Measurements from ENCODE around the gene IRX3.

IRX3 gene

DNA sequence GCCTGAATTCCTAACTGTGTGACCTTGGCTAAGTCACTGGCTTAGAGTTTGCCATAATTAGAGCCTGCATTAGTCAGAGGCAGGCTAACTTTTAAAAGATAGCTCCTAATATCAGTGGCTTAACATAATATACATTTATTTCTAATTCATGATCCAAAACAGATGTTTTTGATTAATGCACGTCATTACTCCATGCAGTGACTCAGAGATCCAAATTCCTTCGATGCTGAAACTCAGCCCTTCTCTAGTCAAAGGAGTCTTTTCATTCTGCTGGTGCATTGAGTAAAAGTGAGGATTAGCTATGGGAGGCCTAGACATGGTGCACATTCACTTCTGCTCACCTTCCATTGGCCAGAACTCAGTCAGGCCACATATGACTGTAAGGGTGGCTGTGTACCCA is 49.8 kb downstream of the IRX3 start:
- Mint-ChIP-seq H3K27ac (no peak overlapping the region), H3K9me3 (no peaks in the 10 kb centered on the region), H3K36me3 (no peaks in the 10 kb centered on the region), H3K4me3 (no peak overlapping the region), H3K4me1 (no peaks in the 10 kb centered on the region)
- DNase-seq (ENCODE audit: low spot score in 2 of 2): no peak
- no peak for ATAC-seq

DNA sequence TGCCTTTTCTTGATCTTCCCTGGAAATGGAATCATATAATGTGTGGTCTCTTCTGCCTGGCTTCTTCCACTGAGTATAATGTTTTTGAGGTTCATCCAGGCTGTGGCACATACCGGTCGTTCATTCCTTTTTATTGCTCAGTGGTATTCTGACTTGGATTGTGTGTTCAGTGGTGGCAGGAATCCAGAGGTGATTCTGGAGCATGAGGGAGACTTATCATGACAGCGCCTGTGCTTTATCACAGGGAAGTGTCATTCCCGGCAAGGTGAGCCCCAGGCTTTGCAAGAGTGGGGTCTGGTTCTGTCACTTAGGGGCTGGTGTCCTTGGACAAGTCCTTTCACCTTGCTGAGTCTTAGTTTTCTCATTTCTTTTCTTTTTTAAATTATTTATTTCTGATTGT is 53.0 kb downstream of the IRX3 start:
- no peak for ATAC-seq
- H3K4me1 Mint-ChIP-seq: no peaks in the 10 kb centered on the region
- no peak overlapping the region for H3K4me3 Mint-ChIP-seq
- no peak for DNase-seq (ENCODE audit: low spot score in 2 of 2)
- H3K36me3 Mint-ChIP-seq: no peaks in the 10 kb centered on the region
- no peak overlapping the region for H3K27ac Mint-ChIP-seq
- no peaks in the 10 kb centered on the region for H3K9me3 Mint-ChIP-seq
